K562 (cell line): ENCODE results near the gene RAPGEF5.

Source experiments
- E2F6 ChIP-seq, 2 experiments: IDR thresholded peaks; 2 replicates each; pipeline ENCODE4 v1.6.1; 2011; ENCODE audit warnings: borderline replicate concordance in 1 of 2, control low read depth in 1 of 2, low read depth in 1 of 2, low read length in 1 of 2, mild to moderate bottlenecking in 1 of 2, mixed read lengths in 1 of 2, moderate library complexity in 1 of 2; ENCODE audit not compliant: insufficient read depth in 1 of 2, insufficient read length in 1 of 2, poor library complexity in 1 of 2, severe bottlenecking in 1 of 2; ENCODE audit errors: extremely low read depth in 1 of 2
- LEF1 ChIP-seq: fragments of 450-650 bp; IDR thresholded peaks from 2 replicates; pipeline ENCODE4 v1.6.1; 2016; ENCODE audit warnings: mild to moderate bottlenecking
- MAFK ChIP-seq: IDR thresholded peaks from 2 replicates; pipeline ENCODE4 v1.6.1; 2011; ENCODE audit warnings: low read length, improper control_type of control experiment
- NFYB ChIP-seq: IDR thresholded peaks from 2 replicates; pipeline ENCODE4 v1.6.1; 2011; ENCODE audit warnings: mild to moderate bottlenecking, moderate library complexity; ENCODE audit not compliant: insufficient read length; ENCODE audit errors: extremely low read depth
- POLR2A ChIP-seq: fragments of 450-650 bp; conservative IDR thresholded peaks from 2 replicates; pipeline ENCODE4 v1.6.1; 2016
- POLR2AphosphoS2 ChIP-seq: IDR thresholded peaks from 2 replicates; pipeline ENCODE4 v1.6.1; 2012; ENCODE audit warnings: low read length, improper control_type of control experiment
- SIN3B ChIP-seq: fragments of 450-650 bp; IDR thresholded peaks from 2 replicates; pipeline ENCODE4 v1.6.1; 2017; ENCODE audit warnings: low read depth, mild to moderate bottlenecking, moderate library complexity
- ZFX ChIP-seq: sonication (generic); formaldehyde crosslinking; IDR thresholded peaks from 2 replicates; pipeline ENCODE4 v1.8.0; 2022; ENCODE audit warnings: mild to moderate bottlenecking, missing genetic modification reagents, moderate library complexity
- ZNF121 ChIP-seq: sonication (generic); formaldehyde crosslinking; conservative IDR thresholded peaks from 2 replicates; pipeline ENCODE4 v1.8.0; 2022; ENCODE audit warnings: missing genetic modification reagents
- ZNF239 ChIP-seq: fragments of 250-450 bp; sonication (Bioruptor Pico); IDR thresholded peaks from 2 replicates; pipeline ENCODE4 v1.4.0; 2020; ENCODE audit warnings: mild to moderate bottlenecking
- TF ChIP-seq, protein P1 (sequence below), 3 experiments: IDR thresholded peaks in 2 of 3; conservative IDR thresholded peaks in 1 of 3; 2 replicates each; pipeline ENCODE4 v1.5.1; 2011 to 2012; ENCODE audit warnings: low read length in 3 of 3, mild to moderate bottlenecking in 3 of 3, control low read depth in 2 of 3, improper control_type of control experiment in 1 of 3, inconsistent platforms in 1 of 3, low read depth in 1 of 3, mixed read lengths in 1 of 3, moderate library complexity in 1 of 3; ENCODE audit not compliant: insufficient read depth in 2 of 3

GRCh38 chr7:22194658-22195273 is 162.2 kb downstream of the RAPGEF5 start:
- TF ChIP-seq LEF1 (no peak), ZNF121 (CRISPR knock-in tag) (no peak), POLR2AphosphoS2 (no peak), MAFK (no peak), POLR2A (no peak), E2F6 (IDR thresholded peaks at IDR 0.05; ENCODE audit: borderline replicate concordance in 1 of 2, extremely low read depth in 1 of 2, insufficient read depth in 1 of 2, insufficient read length in 1 of 2, low read depth in 1 of 2, low read length in 1 of 2, poor library complexity in 1 of 2, severe bottlenecking in 1 of 2) (no peak), NFYB (no peak), ZNF239 (no peak), ZFX (no peak), SIN3B (no peak)
- TF ChIP-seq, protein P1, sequence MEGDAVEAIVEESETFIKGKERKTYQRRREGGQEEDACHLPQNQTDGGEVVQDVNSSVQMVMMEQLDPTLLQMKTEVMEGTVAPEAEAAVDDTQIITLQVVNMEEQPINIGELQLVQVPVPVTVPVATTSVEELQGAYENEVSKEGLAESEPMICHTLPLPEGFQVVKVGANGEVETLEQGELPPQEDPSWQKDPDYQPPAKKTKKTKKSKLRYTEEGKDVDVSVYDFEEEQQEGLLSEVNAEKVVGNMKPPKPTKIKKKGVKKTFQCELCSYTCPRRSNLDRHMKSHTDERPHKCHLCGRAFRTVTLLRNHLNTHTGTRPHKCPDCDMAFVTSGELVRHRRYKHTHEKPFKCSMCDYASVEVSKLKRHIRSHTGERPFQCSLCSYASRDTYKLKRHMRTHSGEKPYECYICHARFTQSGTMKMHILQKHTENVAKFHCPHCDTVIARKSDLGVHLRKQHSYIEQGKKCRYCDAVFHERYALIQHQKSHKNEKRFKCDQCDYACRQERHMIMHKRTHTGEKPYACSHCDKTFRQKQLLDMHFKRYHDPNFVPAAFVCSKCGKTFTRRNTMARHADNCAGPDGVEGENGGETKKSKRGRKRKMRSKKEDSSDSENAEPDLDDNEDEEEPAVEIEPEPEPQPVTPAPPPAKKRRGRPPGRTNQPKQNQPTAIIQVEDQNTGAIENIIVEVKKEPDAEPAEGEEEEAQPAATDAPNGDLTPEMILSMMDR (IDR thresholded peaks at IDR 0.05 in 2 of 3, conservative IDR thresholded peaks at IDR 0.05 in 1 of 3; ENCODE audit: insufficient read depth in 2 of 3, low read depth in 1 of 3, low read length in 3 of 3) = no peak
